ENCODE data around the gene HEPACAM. TPM values are rescaled to one million over a fixed set of nuclear protein-coding genes. Genes with fewer than 3 reads are reported as not detected.

HEPACAM gene
- total RNA-seq, 1 experiment from 2014 or later, result not detected

DNA sequence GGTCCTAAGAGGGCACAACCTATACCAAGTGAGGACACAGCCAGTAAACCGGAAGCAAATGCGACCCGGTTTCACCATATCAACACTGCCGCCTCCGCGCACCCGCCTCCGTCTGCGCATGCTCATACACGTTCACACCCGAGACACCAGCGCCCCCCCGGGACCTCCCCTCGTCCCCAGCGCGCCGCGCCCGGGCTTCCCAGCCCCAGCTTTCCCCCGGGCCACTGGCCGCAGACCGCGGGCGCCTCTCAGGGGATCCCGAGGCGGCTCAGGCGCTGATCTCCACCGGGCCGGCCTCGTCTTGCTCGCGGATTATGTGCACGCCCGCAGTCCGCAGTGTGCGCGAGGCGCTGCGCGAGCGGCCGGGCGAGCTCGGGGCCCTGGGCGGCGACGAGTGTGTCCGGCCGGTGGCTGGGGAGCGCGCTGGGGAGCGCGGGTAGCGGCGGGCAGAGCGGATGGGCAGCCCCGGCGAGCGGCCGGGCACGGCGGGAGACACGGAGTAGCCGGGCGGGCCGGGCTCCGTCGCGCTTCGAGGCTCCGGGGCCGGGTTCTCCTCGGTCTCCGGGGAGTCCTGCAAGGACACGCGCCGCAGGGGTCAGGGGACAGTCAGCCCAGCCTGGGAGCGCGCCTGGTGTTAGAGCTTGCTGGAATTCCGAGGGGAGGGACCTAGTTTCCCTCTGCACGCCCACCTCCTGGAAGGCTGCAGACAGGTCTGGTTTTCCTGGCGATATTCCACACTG, 14.8 kb downstream of the HEPACAM start:
- no peak overlapping the region for H3K27ac ChIP-seq (ENCODE audit: low read depth, low read length, poor library complexity, severe bottlenecking)

DNA sequence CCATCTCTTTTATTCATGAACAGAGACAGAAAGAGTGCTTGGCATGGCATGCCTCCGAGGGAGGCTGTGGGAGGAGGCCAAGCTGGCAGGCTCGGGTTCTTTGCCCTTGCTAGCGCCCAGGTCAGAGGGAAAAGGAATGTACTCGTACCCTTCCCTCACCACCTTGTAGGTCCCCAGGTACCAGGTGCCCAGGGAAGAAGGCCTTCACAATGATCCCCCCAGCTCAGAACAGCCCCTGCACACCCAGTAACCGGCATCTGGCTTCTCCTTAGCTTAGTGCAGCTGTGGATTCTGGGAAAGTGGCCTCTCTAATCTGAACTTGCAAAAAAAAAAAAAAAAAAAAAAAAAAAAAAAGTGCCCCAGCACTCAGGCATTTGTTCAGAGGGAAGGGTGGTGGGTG, 15.5 kb downstream of the HEPACAM start:
- ChIA-PET POLR2A (ENCODE audit: low non-redundant PET) (interaction anchor here (0.6 kb wide), 1 partner anchor 439 kb away, joined by 3 read pairs; no protein-coding TSS in a partner anchor), CTCF (no interaction called here)
- TF ChIP-seq, protein P1, sequence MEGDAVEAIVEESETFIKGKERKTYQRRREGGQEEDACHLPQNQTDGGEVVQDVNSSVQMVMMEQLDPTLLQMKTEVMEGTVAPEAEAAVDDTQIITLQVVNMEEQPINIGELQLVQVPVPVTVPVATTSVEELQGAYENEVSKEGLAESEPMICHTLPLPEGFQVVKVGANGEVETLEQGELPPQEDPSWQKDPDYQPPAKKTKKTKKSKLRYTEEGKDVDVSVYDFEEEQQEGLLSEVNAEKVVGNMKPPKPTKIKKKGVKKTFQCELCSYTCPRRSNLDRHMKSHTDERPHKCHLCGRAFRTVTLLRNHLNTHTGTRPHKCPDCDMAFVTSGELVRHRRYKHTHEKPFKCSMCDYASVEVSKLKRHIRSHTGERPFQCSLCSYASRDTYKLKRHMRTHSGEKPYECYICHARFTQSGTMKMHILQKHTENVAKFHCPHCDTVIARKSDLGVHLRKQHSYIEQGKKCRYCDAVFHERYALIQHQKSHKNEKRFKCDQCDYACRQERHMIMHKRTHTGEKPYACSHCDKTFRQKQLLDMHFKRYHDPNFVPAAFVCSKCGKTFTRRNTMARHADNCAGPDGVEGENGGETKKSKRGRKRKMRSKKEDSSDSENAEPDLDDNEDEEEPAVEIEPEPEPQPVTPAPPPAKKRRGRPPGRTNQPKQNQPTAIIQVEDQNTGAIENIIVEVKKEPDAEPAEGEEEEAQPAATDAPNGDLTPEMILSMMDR (conservative IDR thresholded peaks at IDR 0.05; ENCODE audit: low read depth, low read length), result no peak
- no peaks in the 10 kb centered on the region for H3K27me3 ChIP-seq (replicated peaks; ENCODE audit: insufficient read depth, low read depth, low read length, poor library complexity)
- intact Hi-C loops (cut with micrococcal nuclease; ENCODE audit: unreplicated experiment), result no loop called here
- no TSS peak for BruUV-seq (replicated peaks)
- no peak for DNase-seq (ENCODE audit: low spot score)
- no peak overlapping the region for H3K4me3 ChIP-seq (ENCODE audit: low read depth, low read length, poor library complexity, severe bottlenecking)
- H3K36me3 ChIP-seq (ENCODE audit: insufficient read depth, low read length, poor library complexity, severe bottlenecking), result no peaks in the 10 kb centered on the region
- H3K27ac ChIP-seq (ENCODE audit: low read depth, low read length, poor library complexity, severe bottlenecking), result no peak overlapping the region
- no peaks in the 10 kb centered on the region for H3K4me1 ChIP-seq (ENCODE audit: insufficient read depth, low read length, poor library complexity, severe bottlenecking)
- H3K9me3 ChIP-seq (ENCODE audit: low read depth, low read length, poor library complexity, severe bottlenecking), result no peaks in the 10 kb centered on the region

More for the DNA sequence above, 14.8 kb downstream of the HEPACAM start:
- ChIA-PET POLR2A (ENCODE audit: low non-redundant PET) (no interaction called here), CTCF (no interaction called here)
- TF ChIP-seq, protein P1 (conservative IDR thresholded peaks at IDR 0.05; ENCODE audit: low read depth, low read length), result no peak
- TF ChIP-seq EZH2 (IDR thresholded peaks at IDR 0.05; ENCODE audit: borderline replicate concordance, low read depth, low read length, poor library complexity, severe bottlenecking), result no peak
- no peaks in the 10 kb centered on the region for H3K9me3 ChIP-seq (ENCODE audit: low read depth, low read length, poor library complexity, severe bottlenecking)
- DNase-seq (ENCODE audit: low spot score), result peak; percentile 16
- no peaks in the 10 kb centered on the region for H3K27me3 ChIP-seq (replicated peaks; ENCODE audit: insufficient read depth, low read depth, low read length, poor library complexity)
- no peak overlapping the region for H3K4me3 ChIP-seq (ENCODE audit: low read depth, low read length, poor library complexity, severe bottlenecking)
- no TSS peak for BruUV-seq (replicated peaks)
- H3K36me3 ChIP-seq (ENCODE audit: insufficient read depth, low read length, poor library complexity, severe bottlenecking), result no peaks in the 10 kb centered on the region
- H3K4me1 ChIP-seq (ENCODE audit: insufficient read depth, low read length, poor library complexity, severe bottlenecking), result no peaks in the 10 kb centered on the region
- intact Hi-C loops (cut with micrococcal nuclease; ENCODE audit: unreplicated experiment), result no loop called here

DNA sequence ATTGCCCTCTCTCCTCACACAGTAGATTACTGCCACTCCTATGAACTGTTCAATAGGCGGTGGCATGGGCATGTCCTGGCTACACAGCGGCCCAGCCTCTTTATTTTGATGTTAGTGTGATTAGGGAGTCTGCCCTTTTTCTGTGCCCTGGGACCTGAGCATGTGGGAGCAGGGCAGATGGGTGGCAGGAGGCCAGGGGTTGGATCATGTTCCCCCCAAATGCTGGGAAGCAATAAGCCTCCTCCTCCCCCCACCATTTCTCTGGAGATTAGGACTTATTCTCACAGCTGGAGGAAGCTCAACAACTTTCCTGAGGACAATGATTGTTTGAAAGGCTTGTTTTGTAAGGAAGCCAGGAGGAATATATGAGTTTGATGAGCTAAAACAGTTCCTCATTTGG, 15.9 kb downstream of the HEPACAM start:
- Histone ChIP-seq H3K4me1 (ENCODE audit: insufficient read depth, low read length, poor library complexity, severe bottlenecking) (no peaks in the 10 kb centered on the region), H3K27me3 (replicated peaks; ENCODE audit: insufficient read depth, low read depth, low read length, poor library complexity) (no peaks in the 10 kb centered on the region), H3K9me3 (ENCODE audit: low read depth, low read length, poor library complexity, severe bottlenecking) (no peaks in the 10 kb centered on the region), H3K4me3 (ENCODE audit: low read depth, low read length, poor library complexity, severe bottlenecking) (no peak overlapping the region), H3K36me3 (ENCODE audit: insufficient read depth, low read length, poor library complexity, severe bottlenecking) (no peaks in the 10 kb centered on the region), H3K27ac (ENCODE audit: low read depth, low read length, poor library complexity, severe bottlenecking) (no peak overlapping the region)
- POLR2A ChIA-PET (ENCODE audit: low non-redundant PET), result interaction anchor here (0.6 kb wide), 1 partner anchor 439 kb away, joined by 3 read pairs; no protein-coding TSS in a partner anchor
- intact Hi-C loops (cut with micrococcal nuclease; ENCODE audit: unreplicated experiment), result no loop called here
- CTCF ChIA-PET, result no interaction called here
- DNase-seq (ENCODE audit: low spot score), result no peak
- BruUV-seq (replicated peaks), result no TSS peak
- no peak for TF ChIP-seq EZH2 (IDR thresholded peaks at IDR 0.05; ENCODE audit: borderline replicate concordance, low read depth, low read length, poor library complexity, severe bottlenecking)
- TF ChIP-seq, protein P1 (conservative IDR thresholded peaks at IDR 0.05; ENCODE audit: low read depth, low read length), result no peak
